Activated gamma-delta T cell (primary cell): ENCODE measurements around the gene ISLR2.

ENCODE experiments used
- DNase-seq: peaks from one replicate; lab custom pipeline; 2025; lab: John Stamatoyannopoulos, UW

Gene ISLR2

DNA sequence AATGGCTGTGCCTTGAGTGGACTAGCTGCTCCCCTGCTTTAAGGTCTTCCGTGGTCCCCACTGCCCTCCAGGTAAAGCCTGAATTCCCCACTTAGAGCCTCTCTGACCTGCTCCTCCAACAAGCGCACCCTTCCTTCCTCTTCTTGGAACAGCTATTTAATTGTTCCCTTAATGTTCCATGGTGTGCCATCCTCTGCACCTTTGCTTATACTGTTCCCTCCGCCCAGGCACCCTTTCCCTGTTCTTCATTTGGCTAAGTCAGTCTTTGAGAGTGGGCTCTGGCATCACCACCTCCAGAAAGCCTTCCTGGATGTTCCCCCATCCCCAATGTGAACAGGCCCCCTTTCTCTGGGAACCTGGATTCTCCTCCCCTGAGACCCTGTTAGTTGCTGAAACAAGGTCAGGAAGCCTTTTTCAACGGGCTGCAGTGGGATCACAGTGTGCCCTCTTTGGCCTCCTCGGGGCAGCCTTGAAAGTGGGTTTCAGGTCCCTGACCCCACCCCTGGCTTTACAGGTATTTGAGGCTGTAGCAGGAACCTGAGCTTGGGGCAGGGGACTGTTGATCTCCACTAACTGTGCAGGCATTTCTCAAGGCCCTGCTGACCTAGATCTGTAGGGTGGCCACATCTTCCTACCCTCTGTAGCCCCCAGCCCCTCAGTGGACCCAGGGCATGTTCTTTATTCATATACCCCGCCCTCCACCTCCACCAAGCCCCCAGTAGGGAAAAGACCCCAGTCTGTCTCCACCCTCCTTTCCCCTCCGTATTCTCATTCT lies 48.1 kb downstream of the ISLR2 start:
- DNase-seq: no peak

DNA sequence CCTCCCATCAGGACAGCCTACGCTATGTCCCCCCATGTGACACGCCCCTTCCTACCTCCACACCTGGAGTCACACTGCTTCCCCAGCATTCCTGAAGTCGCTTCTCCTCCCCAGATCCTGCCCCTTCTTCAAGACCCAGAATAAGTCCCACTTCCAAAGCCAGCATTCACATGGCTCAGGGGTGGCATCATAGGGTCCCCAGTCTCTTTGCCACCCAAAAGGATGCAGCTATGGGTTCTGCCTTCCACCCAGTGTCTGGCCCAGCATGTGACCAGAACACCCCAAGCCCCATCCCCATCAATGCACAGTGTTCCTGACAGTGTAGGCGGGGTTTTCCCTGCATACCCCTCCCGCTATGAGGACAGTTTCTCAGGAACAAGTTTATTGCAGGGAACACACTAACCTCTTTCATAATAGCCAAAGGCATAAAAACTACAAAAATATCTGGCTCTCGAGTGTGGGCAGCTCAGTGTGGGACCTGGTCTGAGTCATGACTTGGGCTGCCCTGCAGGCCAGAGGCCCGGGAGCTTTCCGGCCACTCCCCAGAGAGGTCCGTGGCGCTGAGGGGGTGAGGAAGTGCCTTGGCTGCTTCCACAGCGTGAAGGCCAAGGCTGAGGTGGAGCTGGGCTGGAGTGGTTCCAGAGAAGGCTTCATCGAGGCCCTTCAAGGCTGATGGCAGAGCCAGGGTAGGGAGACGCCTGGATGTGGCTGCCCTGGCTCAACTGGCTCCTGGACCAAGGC lies 48.9 kb downstream of the ISLR2 start:
- no peak for DNase-seq

DNA sequence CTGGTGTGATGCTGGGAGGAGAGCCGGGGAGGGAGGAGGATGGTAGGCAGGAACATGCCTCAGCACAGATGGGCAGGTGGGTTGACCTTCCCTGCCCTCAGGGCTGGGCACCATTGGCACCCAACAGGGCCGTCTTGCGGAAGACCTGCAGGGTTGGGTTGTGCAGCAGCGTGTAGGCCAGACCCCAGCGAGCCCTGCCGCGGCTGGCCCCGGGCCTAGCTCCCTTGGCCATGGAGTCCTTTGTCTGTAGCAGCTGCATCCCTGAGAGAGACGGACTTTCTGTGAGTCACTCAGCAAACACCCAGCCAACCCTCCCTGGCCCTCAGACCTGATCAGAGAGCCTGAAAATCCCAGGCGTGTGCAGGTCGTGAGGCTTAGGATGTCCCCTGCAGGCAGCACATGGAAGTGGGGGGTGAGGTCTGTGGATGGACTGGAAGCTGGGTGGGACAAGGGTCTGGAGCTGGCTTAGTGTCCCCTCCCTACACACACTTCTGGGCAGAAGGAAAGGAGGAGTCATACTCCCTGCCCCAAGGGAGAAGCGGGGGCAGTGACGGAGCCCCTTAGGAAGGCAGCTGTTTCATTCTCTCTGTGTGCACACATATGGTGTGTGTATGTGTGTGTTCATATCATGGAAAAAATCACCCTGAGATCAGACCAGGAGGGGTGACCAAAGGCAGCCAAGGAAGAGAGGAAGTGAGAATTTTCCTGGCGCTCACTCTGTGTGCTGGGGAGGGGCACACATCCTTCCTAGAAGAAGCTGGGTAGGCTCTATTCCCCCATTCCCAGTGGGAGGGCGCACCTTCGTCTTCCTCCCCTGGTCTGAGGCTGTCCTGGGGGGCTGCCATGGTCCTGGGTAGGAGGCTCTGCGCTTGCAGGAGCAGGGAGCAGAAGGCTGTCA lies 49.8 kb downstream of the ISLR2 start:
- no peak for DNase-seq

DNA sequence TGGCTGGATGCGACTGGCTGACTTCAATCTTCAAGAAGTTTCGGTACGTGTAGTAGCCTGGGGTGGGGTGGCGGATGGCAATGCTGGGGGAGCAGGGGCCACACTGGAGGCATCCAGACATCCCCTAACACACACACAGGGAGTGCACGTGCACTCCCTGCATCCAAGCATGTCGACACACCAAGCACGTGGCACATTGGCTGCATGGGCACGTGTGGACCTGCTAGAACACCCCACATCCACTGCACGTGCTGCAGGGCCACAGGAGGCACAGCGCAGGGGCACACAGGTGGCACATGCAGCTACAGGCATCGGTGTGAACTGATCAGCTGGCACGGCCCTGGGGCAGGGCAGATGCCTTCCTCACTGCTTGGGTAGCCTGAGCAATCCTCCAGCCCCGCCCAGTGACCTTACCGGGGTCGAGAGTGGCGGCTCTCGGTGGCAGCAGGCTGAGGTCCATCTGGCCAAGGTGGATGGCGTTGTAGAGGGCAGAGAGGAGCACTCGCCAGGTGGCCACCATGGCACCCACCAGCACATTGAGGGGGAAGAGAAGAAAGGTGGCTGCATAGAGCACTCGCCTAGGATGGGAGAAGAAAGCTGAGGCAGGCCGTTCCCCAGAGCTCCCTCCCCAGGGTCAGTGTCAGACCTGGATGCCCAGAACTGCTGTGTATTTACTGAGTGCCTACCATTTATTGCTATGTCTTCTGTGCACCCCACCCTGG lies 50.7 kb downstream of the ISLR2 start:
- DNase-seq: no peak

DNA sequence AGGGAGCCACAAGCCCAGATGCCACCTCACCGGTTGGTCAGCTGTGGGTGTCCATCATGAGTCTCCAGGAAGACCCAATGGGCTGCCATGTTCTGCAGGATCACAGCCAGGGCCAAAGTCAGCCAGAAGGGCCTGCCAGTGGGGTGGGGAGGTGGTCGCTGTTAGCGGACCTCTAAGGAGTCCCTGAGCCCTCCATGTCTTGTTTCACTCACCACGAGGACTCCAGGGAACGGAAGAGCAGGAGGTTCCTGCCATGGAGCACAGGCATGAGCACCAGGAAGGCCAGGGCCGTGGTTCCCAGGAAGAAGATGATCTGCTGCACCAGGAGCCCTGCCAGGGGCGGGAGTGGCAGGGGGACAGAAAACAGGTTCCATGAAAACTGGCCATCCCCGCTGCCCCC lies 51.7 kb downstream of the ISLR2 start:
- no peak for DNase-seq

DNA sequence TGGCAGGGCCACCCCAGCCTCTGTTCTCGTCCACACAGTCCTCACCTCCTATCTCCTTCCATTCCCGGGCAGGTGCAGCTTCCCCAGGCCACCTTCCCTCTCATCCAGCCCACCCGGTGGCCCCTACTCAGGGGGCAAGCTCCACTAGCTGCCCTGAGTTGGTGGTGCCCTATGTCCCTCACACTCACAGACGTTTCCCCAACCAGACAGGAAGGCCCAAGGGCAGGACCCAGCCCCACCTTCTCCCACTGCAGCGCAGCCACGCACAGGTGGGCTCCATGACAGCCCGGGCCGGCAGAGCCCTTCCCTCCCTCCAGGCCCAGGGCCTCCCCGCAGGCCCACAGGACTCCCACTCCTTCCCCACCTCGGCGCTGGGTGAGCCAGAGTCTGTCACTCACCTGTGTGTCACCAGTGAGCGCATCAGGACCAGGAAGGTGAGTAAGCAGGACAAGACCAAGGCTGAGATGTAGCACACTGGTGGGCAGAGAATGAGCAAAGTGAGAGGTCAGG lies 54.3 kb downstream of the ISLR2 start:
- DNase-seq: no peak

DNA sequence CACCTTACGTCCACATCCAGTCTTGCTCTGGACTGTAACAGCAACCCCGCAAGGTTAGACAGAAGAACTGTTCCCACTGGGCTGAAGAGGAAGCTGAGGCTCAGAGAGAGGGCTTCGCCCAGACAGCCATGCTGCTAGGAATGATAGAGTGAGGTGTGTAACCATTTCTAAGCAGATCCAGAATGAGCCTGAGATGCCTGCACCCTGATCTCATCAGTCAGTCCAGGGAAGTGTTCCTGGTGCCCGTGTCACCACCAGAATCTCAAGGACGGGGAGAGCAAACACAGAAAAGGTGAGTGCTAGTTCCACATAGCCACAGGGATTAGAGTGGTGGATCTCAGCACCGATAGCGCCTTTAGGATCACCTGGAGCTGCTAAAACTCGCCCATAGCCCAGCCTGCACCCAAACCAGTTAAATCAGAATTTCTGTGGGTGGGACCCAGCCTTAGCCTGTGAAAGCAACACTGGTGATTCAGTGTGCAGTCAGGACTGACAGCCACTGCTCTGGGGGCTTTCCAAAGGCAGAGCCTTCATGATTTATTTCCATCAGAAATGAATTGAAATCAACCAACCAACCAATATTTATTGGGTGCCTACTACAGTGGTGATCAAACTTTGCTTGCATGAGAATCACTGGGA lies 55.4 kb downstream of the ISLR2 start:
- DNase-seq: no peak
